HG02970 (cell line): ENCODE results near the gene C5AR2.
"Not testable (repeated sequence)": the region's sequence is repeated elsewhere in the genome, so short reads cannot be mapped to it uniquely, and the experiment has no call there.

Experiments
- ATAC-seq: cut with Tn5 transposase; IDR thresholded peaks from one replicate; pipeline ENCODE4 v1.9.1; 2021; ENCODE audit warnings: mild to moderate bottlenecking, moderate library complexity, moderate number of reproducible peaks; ENCODE audit not compliant: unreplicated experiment, low FRiP score

The C5AR2 gene

DNA sequence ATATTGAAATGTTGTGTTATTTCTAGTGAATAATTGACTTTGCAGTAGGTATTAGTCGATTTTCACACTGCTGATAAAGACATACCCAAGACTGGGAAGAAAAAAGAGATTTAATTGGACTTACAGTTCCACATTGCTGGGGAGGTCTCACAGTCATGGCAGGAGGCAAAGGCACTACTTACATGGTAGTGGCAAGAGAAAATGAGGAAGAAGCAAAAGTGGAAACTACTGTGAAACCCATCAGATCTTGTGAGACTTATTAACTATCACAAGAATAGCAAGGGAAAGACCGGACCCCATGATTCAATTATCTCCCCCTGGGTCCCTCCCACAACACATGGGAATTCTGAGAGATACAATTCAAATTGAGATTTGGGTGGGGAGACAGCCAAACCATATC, 9.9 kb upstream of the C5AR2 start:
- ATAC-seq: no peak

DNA sequence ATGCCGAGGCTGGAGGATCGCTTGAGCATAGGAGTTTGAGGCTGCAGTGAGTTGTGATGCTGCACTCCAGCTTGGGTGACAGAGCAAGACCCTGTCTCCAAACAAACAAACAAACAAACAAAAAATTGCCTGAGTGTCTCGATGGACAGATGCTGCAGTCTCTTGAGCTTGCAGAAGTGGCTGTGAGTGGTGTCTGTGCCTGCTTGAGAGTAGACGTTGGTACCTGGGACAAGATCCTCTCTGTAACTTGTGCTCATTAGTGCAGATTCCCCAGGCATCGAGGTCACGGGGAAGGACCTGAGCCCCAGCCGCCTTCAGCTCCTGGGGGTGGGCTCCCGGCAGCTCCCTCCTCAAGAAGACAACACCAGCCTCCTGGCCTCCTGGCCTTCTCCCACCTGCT, 8.6 kb upstream of the C5AR2 start:
- no peak for ATAC-seq

DNA sequence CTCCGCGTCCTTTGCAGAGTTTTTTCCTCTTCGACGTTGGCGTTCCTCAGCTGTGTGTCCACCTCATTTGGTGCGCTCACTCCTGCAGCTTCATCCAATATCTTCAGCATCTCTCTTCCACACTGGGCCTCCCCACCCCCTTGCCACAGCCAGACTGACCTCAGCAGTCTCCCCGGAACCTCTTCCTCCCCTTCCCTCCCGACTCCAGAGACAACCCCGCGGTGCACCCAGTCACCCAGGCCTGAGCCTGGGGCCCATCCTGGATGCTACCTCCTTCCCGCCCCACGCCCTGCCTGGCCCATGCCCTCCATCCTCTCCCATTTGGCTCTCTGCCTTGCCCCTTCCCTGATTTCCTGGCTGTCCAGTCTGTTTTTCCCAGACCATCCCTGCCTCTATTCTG, 8.1 kb upstream of the C5AR2 start:
- ATAC-seq: no peak

DNA sequence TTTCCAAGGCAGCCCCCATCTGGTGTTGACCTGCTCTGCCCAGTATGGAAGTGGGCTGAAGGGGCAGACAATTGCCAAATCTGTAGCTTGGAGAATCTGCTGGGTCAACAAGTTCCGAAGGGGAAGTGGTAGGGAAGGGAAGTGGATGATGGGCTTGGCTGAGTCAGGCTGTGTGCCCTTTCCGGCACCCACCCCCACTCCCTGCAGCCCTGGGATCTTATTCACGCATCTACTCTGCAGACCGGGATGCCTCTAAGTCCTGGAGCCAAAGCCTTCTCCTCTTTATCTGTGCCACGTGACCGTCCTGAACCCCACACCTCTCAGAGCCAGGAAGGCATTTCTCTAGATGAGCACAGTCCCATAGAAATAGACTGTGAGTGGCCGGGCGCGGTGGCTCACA, 7.5 kb upstream of the C5AR2 start:
- no peak for ATAC-seq

DNA sequence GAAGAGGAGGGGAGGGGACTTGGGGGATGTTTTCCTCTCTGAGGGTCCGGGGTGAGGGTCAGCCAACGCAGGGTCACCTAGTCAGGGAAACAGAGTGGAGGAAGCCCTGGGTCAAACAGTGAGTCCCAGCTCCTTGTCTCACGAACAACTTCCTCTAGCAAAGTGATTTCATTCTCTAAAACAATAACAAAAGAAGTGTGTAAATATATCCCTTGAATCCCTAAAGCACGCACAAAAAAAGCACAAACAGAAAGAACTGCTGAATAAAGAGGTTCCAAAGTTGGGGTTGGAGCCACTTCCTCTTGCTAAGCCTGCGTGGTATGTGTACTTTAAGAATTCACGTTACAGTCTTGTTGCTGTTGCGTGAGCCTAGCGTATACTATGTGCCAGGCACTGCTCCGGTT, 1.5 kb upstream of the C5AR2 start:
- no peak for ATAC-seq

DNA sequence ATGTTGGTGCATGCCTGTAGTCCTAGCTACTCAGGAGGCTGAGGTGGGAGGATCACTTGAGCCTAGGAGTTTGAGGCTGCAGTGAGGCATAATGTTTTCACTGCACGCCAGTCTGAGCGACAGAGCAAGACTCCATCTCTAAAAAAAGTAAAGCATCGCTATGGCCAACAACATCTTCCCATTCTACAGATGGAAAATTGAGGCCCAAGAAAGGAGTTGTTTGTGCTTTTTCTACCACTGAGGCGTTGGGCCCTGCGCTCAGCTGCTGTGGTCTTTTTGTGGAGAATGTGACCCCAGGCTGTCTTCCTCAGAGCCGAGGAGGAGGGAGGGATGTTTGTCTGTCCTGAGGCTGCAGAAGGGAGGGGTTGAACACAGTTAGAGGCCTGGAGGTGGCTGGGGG, 485 bp upstream of the C5AR2 start:
- no peak for ATAC-seq

DNA sequence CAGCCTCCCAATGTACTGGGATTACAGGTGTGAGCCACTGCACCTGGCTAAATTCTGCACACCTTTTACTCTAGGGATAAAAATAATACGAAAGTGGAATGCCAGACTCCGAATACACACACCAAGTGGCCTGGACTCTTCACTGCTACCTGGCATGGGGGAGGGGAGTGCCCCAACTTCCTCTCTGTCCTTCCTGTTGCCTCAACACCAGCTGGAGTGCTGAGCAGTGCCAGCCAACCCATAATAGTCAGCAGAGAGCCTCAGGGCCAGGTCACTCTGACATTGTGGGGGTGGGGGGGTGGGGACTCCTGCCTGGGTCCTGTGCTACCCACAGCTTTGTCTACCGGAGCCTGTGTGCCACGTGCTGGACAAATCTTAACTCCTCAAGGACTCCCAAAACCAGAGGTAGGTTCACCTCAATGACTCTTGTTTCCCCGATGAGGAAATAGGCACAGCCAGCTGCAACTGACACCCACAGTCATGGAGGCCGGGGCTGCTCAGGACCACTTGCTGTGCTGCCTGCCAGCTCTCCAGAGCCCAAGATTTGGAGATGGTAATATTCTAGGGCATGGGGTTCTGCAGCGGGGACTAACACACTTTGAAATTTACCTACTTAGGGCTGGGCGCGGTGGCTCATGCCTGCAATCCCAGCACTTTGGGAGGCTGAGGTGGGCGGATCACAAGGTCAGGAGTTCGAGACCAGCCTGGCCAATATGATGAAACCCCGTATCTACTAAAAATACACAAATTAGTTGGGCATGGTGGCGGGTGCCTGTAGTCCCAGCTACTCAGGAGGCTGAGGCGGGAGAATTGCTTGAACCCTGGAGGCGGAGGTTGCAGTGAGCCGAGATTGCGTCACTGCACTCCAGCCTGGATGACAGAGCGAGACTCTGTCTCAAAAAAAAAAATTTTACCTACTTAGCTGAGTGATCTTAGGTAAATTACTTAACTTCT, 5.1 kb downstream of the C5AR2 start:
- not testable (repeated sequence) for ATAC-seq

DNA sequence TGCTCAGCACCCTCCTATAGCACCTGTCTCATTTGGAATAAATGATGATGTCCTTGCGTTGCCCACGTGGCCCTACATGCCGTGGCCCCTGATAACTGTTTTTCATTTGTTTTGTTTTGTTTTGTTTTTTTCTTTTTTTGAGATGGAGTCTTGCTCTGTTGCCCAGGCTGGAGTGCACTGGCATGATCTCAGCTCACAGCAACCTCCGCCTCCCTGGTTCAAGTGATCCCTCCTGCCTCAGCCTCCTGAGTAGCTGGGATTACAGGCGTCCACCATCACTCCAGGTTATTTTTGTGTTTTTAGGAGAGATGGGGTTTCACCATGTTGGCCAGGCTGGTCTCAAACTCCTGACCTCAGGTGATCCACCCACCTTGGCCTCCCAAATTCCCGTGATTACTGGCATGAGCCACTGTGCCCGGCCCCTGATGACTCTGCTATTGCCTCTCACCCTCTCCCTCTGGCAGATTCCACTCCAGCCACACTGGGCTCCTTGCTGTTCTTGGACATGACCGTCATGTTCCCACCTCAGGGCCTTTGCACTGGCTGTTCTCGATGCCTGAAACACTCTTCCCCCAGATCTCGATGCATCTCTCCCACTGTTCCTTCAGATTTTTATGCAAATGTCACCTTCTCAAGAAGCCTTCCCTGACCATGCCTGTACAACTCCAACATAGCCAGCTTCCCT, 7.4 kb downstream of the C5AR2 start:
- ATAC-seq: no peak

DNA sequence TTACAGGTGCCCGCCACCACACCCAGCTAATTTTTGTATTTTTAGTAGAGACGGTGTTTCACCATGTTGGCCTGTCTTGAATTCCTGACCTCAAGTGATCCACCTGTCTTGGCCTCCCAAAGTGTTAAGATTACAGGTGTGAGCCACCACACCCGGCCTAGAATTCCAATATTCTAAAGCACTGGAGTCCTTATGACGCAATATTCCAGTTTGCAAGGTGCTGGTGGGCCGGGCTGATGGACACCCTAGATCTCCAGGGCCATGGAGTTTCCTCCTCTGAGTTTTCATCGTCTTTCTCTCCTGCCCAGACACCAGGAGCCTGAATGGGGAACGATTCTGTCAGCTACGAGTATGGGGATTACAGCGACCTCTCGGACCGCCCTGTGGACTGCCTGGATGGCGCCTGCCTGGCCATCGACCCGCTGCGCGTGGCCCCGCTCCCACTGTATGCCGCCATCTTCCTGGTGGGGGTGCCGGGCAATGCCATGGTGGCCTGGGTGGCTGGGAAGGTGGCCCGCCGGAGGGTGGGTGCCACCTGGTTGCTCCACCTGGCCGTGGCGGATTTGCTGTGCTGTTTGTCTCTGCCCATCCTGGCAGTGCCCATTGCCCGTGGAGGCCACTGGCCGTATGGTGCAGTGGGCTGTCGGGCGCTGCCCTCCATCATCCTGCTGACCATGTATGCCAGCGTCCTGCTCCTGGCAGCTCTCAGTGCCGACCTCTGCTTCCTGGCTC, 8.7 kb downstream of the C5AR2 start:
- no peak for ATAC-seq

DNA sequence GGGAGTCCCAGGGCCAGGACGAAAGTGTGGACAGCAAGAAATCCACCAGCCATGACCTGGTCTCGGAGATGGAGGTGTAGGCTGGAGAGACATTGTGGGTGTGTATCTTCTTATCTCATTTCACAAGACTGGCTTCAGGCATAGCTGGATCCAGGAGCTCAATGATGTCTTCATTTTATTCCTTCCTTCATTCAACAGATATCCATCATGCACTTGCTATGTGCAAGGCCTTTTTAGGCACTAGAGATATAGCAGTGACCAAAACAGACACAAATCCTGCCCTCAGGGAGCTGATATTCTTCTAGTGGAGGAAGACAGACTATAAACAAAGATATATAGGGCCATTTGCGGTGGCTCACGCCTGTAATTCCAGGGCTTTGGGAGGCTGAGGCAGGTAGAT, 9.8 kb downstream of the C5AR2 start:
- no peak for ATAC-seq

DNA sequence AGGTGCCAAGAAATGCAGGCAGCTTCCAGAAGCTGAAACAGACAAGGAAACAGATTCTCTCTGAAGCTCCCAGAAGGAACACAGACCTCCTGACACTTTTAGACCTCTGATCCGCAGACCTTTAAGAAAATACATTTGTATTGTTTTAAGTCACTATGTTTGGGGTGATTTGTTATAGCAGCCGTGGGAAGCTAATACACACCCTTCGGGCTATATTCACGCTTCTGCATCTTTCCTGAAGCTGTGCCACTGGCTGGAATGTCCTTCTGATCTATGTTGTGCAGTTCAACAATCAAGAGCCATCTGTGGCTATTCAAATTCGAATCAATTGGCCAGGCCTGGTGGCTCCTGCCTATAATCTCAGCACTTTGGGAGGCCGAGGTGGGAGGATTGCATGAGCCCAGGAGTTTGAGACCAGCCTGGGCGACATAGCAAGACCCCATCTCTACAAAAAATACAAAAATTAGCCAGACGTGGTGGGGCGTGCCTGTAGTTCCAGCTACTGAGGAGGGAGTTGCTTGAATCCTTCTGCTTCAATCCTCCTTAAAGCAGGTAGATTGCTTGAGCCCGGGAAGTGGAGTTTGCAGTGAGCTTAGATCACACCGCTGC, 11.3 kb downstream of the C5AR2 start:
- ATAC-seq: no peak

DNA sequence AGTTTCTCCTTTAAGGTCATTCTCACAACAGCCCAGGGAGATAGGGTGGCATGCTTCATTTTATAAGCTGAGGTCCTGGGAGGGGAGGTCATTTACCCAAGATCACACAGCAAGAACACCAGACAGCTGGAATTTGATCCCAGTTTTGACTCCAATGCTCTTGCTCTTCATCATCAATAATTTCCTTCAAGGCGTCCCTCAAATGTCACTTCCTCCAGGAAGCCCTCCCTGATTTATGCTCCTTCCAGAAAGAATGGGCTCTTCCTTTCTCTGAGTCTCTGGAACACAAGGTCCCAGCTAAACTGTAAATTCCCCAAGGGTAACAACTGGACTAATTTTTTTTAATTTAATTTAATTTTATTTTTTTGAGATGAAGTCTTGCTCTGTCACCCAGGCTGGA, 12.4 kb downstream of the C5AR2 start:
- ATAC-seq: no peak

DNA sequence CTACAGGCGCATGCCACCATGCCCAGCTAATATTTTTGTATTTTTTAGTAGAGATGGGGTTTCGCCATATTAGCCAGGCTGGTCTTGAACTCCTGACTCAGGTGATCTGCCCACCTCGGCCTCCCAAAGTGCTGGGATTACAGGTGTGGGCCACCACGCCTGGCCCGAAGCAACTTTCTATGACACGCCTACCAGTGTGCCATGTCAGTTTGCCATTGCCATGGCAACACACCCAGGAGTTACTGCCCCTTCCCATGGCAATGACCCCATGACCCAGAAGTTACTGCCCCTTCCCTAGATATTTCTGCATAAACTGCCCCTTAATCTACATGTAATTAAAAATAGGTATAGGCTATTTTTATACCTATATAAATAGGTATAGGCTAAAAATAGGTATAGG, 14.0 kb downstream of the C5AR2 start:
- not testable (repeated sequence) for ATAC-seq

DNA sequence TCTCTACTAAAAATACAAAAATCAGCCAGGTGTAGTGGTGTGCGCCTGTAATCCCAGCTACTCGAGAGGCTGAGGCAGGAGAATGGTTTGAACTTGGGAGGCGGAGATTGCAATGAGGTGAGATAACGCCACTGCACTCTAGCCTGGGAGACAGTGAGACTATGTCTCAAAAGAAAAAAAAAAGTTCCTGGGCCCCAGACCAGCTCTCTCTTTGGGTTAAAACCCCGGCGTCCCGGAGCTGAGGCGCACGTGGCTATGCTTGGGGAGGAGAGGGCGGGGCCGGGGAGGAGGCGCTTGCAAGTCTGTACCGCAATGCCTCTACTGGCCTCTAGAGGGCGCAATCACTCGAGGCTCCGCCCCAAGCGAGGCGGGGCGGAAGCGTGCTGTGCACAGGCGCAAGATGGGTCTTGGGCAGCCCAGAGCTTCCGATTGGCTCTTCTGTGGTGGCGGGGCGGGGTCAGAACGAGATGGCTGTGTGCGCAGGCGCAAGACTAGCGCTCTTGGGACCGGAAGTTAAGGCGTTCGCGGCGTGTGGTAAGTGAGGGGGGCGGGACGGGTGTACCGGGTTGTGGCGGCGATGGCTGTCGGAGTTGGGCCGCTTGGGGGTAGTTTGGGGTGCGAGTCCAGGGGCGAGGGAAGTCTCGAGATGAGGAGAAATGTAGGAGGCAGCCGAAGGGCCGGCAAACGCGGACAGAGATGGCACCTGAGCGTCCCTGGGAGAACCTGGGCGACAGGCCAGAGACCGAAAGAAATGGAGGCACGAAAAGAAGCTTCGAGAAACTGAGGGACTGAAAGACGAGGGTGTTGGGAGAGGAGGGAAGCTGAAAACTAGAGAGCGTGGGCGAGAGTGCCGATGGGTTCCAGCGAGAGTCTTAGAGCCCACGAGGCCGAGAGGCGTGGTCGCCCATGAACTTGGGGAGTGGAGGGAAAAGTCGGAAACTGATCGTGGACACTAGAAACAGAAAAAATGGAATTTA, 17.1 kb downstream of the C5AR2 start, which contains the start of gene DHX34:
Gene DHX34, plus strand, starts transcription at position 497 of the 977 bp plus-strand sequence. CDS start 3,716 bp downstream, outside the sequence.
- ATAC-seq: peak; percentile 94

DNA sequence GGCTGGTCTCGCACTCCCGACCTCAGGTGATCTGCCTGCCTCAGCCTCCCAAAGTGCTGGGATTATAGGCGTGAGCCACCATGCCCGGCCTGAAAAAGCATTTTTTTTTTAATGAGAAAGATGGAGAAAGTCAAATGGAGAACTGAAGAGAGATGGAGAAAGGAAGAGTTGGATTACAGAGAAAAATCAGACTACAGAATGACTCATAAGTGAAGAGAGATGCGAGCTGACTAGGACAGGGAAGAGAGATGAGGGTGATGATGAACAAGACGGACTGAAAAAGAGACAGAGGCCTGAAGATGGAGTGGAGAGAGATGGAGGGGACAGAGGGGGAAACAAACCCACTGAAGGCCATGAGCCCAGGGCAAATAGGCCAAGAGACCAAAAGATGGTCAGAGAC, 18.7 kb downstream of the C5AR2 start:
- ATAC-seq: no peak

DNA sequence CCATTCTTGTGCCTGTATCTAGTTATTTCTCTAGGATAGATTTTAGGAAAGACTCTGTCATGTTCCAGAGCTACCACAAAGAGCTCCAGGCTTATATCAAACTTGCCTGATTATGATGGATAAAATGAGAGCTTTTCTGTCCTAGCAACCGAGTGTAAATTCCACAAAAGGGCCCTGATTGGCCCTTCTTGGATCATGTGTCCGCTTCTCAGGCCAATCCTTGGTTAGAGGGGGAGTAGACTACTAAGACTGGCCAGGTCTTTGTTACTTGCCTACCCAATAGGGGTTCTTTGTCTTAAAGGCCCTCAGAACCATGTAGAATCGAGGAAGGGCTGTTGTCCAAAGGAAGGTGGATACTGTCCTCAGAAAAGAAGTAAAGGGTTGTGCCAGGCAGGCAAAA, 19.6 kb downstream of the C5AR2 start:
- no peak for ATAC-seq

DNA sequence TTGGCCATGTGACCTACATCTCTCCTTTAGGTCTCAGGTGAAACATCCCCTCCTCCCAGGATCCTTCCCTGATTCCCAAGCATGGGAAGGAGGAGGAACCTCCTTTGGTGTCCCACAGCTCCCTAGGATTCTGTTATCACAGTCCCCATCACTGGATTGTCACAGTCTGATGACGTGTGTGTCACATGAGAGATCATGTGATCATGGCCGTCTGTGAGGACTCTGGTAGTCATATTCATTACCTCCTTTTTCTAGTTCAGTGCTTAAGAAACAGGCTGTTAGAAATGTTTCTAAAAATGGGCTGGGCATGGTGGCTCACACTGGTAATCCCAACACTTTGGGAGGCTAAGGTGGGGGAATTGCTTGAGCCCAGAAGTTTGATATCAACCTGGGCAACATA, 20.1 kb downstream of the C5AR2 start:
- ATAC-seq: no peak

DNA sequence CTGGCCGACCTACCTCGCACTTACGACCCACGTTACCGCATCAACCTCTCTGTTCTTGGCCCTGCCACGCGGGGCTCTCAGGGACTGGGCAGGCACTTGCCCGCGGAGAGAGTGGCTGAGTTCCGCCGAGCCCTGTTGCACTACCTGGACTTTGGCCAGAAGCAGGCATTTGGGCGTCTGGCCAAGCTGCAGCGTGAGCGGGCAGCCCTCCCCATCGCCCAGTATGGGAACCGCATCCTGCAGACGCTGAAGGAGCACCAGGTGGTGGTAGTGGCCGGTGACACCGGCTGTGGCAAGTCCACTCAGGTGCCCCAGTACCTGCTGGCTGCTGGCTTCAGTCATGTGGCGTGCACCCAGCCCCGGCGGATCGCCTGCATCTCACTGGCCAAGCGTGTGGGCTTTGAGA, 21.3 kb downstream of the C5AR2 start:
- no peak for ATAC-seq

DNA sequence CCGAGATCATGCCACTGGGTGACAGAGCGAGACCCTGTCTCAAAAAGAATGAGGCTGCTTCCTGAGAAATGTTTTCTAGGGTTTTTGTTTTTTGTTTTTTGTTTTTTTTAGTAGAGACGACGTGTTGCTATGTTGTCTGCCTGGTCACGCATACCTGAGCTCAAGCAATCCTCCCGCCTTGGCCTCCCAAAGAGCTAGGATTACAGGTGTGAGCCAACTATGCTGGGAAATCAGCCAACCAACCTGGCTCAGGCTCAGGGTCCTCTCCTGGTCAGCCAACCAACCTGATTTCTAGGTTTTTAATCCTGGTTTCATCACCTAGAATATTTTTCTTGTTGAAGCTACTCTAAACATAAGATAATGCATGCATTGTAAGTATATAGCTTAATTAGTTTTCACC, 24.9 kb downstream of the C5AR2 start:
- no peak for ATAC-seq
